OCI-LY3 (cell line): Measurements from ENCODE around the gene SLC7A1.

ENCODE experiments used
- CTCF ChIP-seq: fragments of 200-600, 300-600 bp; sonication (generic); IDR thresholded peaks from 2 replicates; pipeline ENCODE4 v1.5.1; 2014; ENCODE audit warnings: antibody characterized with exemption, low read length, low read depth
- EZH2phosphoT487 ChIP-seq: fragments of 200-600 bp; shearing (Covaris generic); IDR thresholded peaks from 2 replicates; pipeline ENCODE4 v1.6.1; 2018; ENCODE audit warnings: antibody characterized with exemption, mixed run types, low read depth

- TF ChIP-seq CTCF: no peak
- TF ChIP-seq EZH2phosphoT487: no peak
Measured at GRCh38 chr13:29551214-29551613, 44.3 kb downstream of the SLC7A1 start.
